Ammon's horn (tissue), 1 donor: ENCODE measurements around the gene PTPRD.

Source experiments
- DNase-seq: peaks from one replicate; pipeline ENCODE4 v3.0.0-alpha.2; 2016; ENCODE audit warnings: low spot score

PTPRD gene

GRCh38 chr9:8826281-8826680 lies 1786.5 kb downstream of the PTPRD start:
- DNase-seq = no peak

DNA sequence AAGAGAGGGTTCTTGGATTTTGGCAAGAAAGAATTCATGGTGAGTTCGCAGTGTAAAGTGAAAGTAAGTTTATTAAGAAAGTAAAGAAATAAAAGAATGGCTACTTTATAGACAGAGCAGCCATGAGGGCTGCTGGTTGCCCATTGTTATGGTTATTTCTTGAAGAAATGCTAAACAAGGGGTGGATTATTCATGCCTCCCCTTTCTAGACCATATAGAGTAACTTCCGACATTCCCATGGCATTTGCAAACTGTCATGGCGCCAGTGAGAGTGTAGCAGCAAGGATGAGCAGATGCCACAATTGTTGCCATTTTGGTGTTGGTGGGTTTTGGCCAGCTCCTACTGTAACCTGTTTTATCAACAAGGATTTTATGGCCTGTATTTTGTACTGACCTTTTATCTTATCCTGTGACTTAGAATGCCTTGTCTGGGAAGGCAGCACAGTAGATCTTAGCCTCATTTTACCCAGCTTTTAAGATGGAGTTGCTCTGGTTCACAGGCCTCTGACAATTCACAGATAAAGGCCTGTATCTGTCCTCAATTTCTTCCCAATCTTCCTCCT lies 1787.1 kb downstream of the PTPRD start:
- DNase-seq = no peak

DNA sequence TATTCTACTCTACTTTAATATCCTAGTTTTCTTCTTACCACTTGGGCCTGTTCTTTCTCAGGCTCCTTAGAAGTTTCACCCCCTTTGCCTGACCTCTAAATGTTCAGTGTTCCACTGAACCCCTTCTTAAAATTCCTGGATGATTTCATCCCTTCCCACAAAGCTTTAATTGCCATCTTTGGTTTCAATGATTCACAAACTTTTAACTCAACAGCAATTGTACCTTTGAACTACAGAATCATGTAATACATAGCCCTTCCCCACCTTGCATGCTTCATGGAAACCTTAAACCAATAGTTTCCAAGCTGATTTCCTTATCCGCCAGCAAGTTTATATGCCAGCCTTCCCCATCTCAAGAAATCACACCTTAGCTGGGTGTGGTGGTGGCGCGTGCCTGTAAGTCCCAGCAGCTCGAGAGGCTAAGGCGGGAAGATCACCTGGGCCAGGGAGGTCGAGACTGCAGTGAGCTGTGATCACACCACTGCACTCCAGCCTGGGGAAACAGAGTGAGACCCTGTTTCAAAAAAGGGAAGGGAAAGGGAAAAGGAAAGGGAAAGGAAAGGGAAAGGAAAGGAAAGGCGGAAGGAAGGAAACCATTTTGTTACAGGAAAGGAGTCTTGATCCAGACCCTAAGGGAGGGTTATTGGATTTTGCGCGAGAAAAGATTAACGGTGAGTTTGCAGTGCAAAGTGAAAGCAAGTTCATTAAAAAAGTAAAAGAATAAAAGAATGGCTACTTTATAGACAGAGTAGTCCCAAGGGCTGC lies 1789.5 kb downstream of the PTPRD start:
- no peak for DNase-seq

- no peak for DNase-seq
Observed at GRCh38 chr9:8822667-8823025, 1790.2 kb downstream of the PTPRD start.

- no peak for DNase-seq
Observed at GRCh38 chr9:8821910-8822666, 1790.7 kb downstream of the PTPRD start.

- DNase-seq = no peak
Observed at GRCh38 chr9:8817335-8817734, 1795.5 kb downstream of the PTPRD start.

DNA sequence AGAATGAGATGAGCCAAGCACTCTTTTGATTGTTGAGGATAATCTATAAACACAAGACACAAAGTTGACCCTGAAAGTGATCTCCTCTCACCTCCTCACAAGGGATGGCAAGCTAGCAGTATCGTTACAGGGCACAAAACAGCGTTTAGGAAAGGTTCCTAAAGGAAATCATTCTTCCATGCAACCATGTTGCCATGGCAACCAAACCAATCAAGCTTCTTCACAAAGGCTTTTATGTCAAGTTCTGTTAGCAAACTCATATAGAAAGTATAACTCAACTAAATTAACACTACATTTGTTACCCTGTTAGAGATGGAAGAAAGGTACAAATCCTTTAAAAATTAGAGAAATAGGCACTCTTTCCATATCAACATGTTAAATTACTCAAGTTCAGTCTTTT lies 1796.4 kb downstream of the PTPRD start:
- peak; percentile 28 for DNase-seq

DNA sequence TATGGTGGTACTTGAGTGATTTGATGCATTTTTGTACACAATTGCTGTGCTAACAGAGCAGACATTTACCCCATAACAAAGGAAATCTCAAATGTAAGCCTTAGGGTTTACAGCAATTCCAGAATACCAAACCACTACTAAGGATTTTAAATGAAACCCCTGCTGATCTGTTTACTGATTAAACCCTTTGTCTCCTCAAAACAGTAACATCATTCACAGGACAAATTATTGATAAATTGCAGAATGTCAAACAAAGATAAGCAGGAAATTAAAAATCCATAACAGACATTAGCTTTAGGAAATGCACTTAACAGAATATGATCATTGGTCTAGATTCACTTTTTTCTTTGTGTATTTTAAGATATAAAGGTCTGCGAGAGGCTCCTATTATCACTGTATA lies 1796.9 kb downstream of the PTPRD start:
- DNase-seq = no peak

DNA sequence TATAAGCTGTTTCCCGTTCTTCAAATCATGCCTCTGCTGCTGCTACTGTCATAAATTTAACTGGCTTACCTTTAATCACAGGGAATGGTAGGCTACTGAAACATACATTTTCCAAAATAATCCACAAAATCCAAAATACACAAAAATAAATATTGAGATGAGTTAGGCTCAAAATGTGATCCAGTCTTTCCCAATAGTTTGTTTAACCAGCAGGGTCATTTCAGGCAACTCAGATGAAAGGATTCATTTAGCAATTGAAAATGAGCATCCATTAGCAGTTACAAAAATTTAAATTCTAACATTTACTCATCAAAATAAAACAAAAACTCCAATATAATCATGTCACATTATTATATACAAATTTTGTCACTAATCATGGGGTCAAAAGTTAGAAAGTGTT lies 1797.6 kb downstream of the PTPRD start:
- no peak for DNase-seq

DNA sequence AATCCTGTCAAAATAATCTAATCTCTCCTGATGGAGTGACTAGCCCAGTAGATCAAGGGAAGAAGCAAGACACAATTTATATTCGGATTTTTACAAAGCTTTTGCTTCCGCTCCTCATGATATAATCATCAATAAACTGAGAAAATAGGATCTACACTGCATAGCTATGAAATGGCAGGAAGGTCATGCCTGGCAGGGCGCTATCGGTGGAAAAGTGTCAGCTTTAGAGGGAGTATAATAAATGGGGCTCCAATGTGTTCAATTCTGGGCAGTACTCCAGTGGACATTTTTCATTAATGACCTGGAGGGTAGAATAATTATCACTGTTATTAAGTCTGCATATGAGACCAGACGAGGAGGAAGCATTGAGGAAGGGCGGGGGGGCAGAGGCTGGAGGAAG lies 1799.9 kb downstream of the PTPRD start:
- no peak for DNase-seq

DNA sequence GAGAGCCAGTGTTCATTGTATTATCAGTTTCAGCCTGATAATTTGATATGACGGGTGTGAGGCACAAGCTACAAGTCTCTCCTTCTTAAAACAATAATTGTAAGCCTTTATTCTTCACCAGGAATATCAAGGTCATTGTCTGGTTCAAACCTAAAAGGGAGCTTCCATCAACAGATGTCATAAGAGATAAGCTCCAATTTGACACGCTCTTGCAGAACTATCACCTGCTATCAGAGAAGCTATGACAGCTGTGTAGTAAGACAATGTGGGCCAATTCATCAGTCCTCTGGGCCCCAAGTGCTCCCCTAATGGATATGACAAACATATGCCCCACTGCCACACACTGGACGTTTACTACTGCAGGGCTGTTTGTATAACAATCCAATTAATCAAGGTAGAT lies 1803.1 kb downstream of the PTPRD start:
- DNase-seq = no peak

GRCh38 chr9:8806150-8806549 lies 1806.7 kb downstream of the PTPRD start:
- DNase-seq = no peak

GRCh38 chr9:8804613-8805012 lies 1808.2 kb downstream of the PTPRD start:
- no peak for DNase-seq

DNA sequence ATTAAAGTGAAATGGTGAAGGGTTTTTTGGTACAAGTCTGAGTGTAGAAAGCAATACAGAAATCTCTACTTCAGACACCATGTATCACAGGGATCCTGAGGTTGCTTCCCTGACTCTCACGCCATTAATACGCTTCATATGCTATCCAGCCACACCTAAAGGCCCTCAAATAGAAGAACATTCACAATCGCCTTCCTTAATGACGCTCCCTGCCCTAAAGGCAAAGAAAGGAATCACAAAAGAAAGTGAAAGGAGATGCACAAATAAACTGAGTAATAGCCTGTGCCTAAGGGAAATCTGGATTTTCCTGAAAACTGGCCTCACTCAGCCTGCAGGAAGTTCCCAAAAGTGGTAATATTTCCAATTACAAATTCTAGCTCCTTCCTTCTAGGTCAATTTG lies 1810.6 kb downstream of the PTPRD start:
- DNase-seq = no peak

DNA sequence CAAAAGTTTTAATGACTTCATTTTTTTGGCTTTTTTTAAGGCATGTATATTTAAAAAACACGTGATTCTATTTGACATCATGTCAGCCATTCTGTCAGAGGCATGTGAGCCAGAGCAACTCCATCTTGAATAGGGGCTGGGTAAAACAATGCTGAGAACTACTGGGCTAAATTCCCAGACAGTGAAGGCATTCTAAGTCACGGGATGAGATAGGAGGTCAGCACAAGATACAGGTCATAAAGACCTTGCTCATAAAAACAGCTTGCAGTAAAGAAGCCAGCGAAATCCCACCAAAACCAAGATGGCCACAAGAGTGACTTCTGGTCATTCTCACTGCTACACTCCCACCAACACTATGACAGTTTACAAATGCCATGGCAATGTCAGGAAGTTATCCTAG lies 1812.6 kb downstream of the PTPRD start:
- no peak for DNase-seq

DNA sequence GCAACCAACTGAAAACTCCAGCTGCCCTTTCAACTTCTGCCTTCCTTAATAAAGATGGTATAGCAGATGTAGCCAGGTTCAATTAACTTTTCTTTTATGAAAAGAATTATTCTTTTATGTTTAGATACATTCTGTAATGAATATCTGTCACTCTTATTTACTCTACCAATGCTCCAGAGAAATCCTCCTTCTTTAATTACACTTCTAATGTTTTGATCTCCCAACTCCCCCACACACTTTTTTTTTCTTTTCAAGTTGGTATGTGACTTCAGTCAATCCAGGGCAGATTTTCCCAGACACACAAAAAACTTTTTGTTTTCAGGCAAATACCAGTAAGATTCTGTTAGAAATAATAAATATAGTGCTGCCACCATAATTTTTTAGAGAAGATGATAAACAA lies 1813.2 kb downstream of the PTPRD start:
- no peak for DNase-seq

GRCh38 chr9:8799206-8799605 lies 1813.6 kb downstream of the PTPRD start:
- DNase-seq = no peak

DNA sequence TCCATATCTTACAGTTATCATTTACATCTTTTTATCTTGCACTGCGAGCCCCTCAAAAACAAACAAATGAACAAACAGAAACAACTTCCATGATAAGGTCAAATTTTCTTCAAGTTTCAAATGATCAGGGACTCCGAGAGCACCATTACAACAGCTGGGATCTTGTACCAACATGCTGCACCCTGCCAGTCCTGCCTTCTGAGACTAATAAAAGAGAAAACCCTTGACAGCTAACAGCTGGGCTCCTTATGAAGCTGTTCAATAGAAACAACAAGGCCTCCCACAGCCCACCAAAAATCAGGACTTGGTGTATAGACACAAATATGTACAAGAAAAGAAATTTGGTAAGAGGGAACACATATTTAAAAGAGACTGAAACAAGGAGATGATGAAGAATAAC lies 1828.0 kb downstream of the PTPRD start:
- DNase-seq = no peak

- no peak for DNase-seq
Observed at GRCh38 chr9:8783941-8784340, 1828.9 kb downstream of the PTPRD start.

GRCh38 chr9:8782237-8782636 lies 1830.6 kb downstream of the PTPRD start:
- no peak for DNase-seq

GRCh38 chr9:8781458-8781857 lies 1831.3 kb downstream of the PTPRD start:
- DNase-seq = no peak

DNA sequence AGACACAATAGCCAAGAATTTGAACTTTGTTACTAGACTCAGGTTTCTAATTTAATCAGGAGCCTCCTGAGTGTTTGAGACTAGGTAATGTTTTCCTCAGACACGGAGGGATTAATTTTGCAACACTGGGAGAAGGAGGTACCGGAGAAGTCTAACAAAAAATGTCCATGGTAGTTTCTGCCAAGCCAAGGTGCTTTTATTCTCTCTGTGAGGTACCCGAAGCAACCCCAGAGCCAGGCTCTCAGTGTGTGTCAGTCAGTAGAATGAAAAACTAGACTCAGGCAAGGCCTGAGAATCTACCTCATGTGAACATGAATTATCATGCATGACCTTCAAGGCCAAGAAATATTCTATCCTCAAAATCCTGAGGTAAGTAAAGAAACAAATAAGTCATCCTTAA lies 1832.4 kb downstream of the PTPRD start:
- DNase-seq = no peak

- peak; percentile 31 for DNase-seq
Observed at GRCh38 chr9:8779478-8779877, 1833.3 kb downstream of the PTPRD start.
